ENCODE results near the gene RAB10.

- TF ChIP-seq CTCF (conservative IDR thresholded peaks at IDR 0.05; ENCODE audit: low read depth in 2 of 2) (no peak), EZH2phosphoT487 (IDR thresholded peaks at IDR 0.05; ENCODE audit: unreplicated experiment) (no peak), POLR2AphosphoS5 (IDR thresholded peaks at IDR 0.05; ENCODE audit: low read depth) (no peak), REST (IDR thresholded peaks at IDR 0.05; ENCODE audit: unreplicated experiment) (no peak), EZH2 (IDR thresholded peaks at IDR 0.05; ENCODE audit: low read depth, unreplicated experiment) (no peak), CREB1 (CRISPR knock-in tag; IDR thresholded peaks at IDR 0.05; ENCODE audit: low read depth) (no peak), ETS1 (IDR thresholded peaks at IDR 0.05) (no peak), ZNF114 (CRISPR knock-in tag; IDR thresholded peaks at IDR 0.05) (no peak), ZNF462 (CRISPR knock-in tag; IDR thresholded peaks at IDR 0.05) (no peak), JUNB (IDR thresholded peaks at IDR 0.05; ENCODE audit: unreplicated experiment) (no peak)
Measured at GRCh38 chr2:26052740-26053139, 18.9 kb downstream of the RAB10 start.

Data from GM23338 (cell line).